Activated T-cell treated with anti-CD3 and anti-CD28 coated beads, Interleukin-2, amount 50 U/mL, for 72 hours (primary cell): ENCODE results near the gene CKS1B. TPM values are rescaled to one million over a fixed set of nuclear protein-coding genes. Genes with fewer than 3 reads are reported as not detected.

Experiments
- ATAC-seq, 2 donors: fragments of 150-1000 bp; cut with Tn5 transposase; replicated peaks in 1 of 2; 2 replicates each; pipeline ENCODE4 v1.10.0; 2021; ENCODE audit warnings: moderate library complexity in 2 of 2, mild to moderate bottlenecking in 1 of 2
- DNase-seq, 2 donors: peaks; one replicate each; pipeline ENCODE4 v3.0.0; 2021 to 2022; ENCODE audit warnings: mixed read lengths in 1 of 2
- H3K27ac Mint-ChIP-seq: one replicate; pipeline ENCODE4 v1.8.0; 2022; ENCODE audit warnings: mild to moderate bottlenecking, moderate library complexity, mixed read lengths
- H3K27me3 Mint-ChIP-seq: one replicate; pipeline ENCODE4 v1.8.0; 2022; ENCODE audit warnings: low read depth, mixed read lengths
- H3K36me3 Mint-ChIP-seq, 2 donors: one replicate each; pipeline ENCODE4 v1.8.0; 2022; ENCODE audit warnings: mixed read lengths in 2 of 2, mild to moderate bottlenecking in 1 of 2; ENCODE audit not compliant: insufficient read depth in 2 of 2
- H3K4me1 Mint-ChIP-seq: one replicate; pipeline ENCODE4 v1.8.0; 2022; ENCODE audit warnings: low read depth, mixed read lengths
- H3K4me3 Mint-ChIP-seq, 2 donors: one replicate each; pipeline ENCODE4 v1.8.0; 2022; ENCODE audit warnings: mild to moderate bottlenecking in 2 of 2, mixed read lengths in 2 of 2, moderate library complexity in 2 of 2
- H3K9me3 Mint-ChIP-seq, 2 donors: one replicate each; pipeline ENCODE4 v1.8.0; 2022; ENCODE audit warnings: mixed read lengths in 2 of 2
- total RNA-seq, 2 donors: library from RNA; stranded (reverse); gene quantifications; one replicate each; pipeline ENCODE4 v1.2.3, GENCODE V29; 2022

The CKS1B gene
- total RNA-seq, 2 donors from 2014 or later, result 251 to 304 TPM

DNA sequence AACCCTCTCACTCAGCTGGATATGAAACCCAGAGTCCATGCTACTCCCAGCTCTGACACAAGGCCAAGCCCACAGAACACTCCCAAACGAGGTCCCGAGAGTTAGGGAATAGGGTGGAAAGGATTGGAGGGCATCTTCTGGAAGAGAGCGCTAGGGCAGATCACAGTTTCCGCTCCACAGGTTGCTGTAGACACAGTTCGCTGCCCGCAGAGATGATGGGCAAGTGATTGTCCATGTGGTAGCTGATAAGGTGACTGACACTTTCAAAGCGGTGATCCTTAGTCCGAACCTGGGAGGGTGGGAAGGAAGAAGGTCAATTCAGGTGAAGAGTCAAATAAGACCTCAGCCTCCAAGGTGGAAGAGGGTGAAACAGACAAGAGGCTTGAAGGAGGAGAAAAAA lies 10.8 kb upstream of the CKS1B start:
- DNase-seq, result no peak
- no peaks in the 10 kb centered on the region for H3K27me3 Mint-ChIP-seq
- H3K27ac Mint-ChIP-seq, result no peak overlapping the region
- H3K4me1 Mint-ChIP-seq, result peaks cover 43% of the 10 kb centered on the region
- no peak for ATAC-seq
- H3K36me3 Mint-ChIP-seq, result peaks cover 4 to 14% of the 10 kb centered on the region in 2 donors
- no peak overlapping the region for H3K4me3 Mint-ChIP-seq
- no peaks in the 10 kb centered on the region for H3K9me3 Mint-ChIP-seq

DNA sequence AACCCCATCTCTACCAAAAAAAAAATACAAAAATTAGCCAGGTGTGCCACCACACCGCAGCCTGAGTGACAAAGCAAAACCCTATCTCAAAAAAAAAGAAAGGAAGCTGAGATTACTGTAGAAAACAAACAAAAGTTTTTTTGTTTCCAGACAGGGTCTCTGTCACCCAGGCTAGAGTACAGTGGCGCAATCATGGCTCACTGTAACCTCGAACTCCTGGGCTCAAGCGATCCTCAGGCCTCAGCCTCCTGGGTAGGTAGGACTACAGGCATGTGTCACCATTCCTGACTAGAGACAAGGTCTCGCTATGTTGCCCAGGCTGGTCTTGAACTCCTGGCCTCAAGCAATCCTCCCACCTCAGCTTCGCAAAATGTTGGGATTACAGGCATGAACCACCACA lies 10.1 kb upstream of the CKS1B start:
- Mint-ChIP-seq H3K36me3 (peaks cover 4 to 14% of the 10 kb centered on the region in 2 donors), H3K4me3 (no peak overlapping the region), H3K27ac (no peak overlapping the region), H3K4me1 (peaks cover 47% of the 10 kb centered on the region), H3K27me3 (no peaks in the 10 kb centered on the region), H3K9me3 (no peaks in the 10 kb centered on the region)
- DNase-seq (no peak), ATAC-seq (no peak)

DNA sequence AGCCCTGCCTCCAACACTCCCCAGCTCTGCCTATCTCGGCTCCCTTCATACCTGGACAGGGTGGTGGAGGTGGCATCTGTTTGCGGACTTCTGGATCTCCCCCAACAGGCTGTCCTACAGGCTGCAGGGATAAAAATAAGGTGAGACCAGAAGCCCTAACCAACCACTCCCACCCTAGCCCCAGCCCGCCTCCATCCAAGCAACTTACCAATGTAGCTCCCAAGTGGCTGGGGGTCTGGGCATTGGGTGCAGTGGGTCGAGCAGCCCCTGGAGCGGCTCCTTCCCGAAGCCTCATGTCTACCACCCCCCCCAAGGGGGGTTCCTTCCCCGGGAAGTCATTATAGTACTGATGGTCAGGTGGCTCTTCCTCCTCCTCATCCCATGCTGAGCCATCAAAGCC lies 8.4 kb upstream of the CKS1B start:
- Mint-ChIP-seq H3K36me3 (peaks cover 4 to 9% of the 10 kb centered on the region in 2 donors), H3K27ac (no peak overlapping the region), H3K4me3 (no peak overlapping the region), H3K4me1 (peaks cover 40% of the 10 kb centered on the region), H3K27me3 (no peaks in the 10 kb centered on the region), H3K9me3 (no peaks in the 10 kb centered on the region)
- DNase-seq, result no peak
- no peak for ATAC-seq

DNA sequence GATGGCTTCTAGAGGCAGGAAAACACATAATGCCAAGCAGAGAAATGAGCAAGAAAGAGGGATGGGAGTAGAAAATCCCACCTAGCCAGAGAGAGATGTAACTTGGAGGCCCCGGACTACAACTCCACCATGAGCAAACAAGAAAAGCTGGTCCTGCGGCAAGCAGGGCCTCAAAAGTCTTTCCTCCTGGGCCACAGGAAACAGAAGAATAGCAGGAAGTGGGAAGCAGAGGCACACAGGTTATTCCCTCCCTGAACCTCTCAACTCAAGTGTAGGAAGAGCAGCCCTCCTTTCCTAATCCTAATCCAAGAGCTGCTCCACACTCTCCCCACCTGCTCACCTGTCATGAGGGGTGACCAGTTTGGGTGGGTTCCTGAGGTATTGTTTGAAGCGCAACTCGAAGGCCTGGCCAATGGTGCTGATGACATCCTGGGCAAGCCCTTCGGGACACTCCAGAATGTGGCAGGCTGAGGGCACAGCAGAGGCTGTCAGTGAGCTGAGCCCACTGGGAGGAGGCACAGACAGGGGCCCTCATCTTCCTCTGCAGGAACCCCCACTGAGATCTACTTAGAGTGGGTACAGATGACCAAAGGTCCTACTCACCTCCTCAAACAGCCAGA lies 7.0 kb upstream of the CKS1B start:
- no peak for DNase-seq
- H3K4me3 Mint-ChIP-seq, result no peak overlapping the region
- no peak overlapping the region for H3K27ac Mint-ChIP-seq
- H3K9me3 Mint-ChIP-seq, result no peaks in the 10 kb centered on the region
- ATAC-seq, result no peak
- no peaks in the 10 kb centered on the region for H3K27me3 Mint-ChIP-seq
- H3K4me1 Mint-ChIP-seq, result peaks cover 52% of the 10 kb centered on the region
- peaks cover 6% of the 10 kb centered on the region in 2 donors for H3K36me3 Mint-ChIP-seq

DNA sequence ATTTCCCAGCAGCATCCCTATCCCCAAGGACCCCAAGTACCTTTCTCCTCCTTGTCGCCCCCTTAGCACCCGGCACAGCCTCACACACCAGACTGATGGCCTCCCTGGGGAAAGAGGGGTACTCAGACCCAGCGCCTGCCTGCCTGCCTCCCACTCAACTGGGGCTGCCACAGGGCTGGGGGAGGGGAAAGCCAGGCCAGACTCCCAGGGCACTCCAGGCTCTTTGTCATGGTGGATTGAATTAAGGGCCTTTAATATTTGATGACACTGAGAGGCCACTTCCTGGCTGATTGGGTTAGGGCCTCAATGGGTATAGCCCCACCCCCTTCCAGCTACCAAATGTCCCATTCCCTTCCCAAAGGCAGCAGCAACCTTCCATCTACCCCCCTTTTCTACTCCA lies 5.8 kb upstream of the CKS1B start:
- ATAC-seq (no peak), DNase-seq (no peak)
- H3K4me1 Mint-ChIP-seq, result peaks cover 47% of the 10 kb centered on the region
- H3K4me3 Mint-ChIP-seq, result no peak overlapping the region
- no peak overlapping the region for H3K27ac Mint-ChIP-seq
- no peaks in the 10 kb centered on the region for H3K9me3 Mint-ChIP-seq
- H3K27me3 Mint-ChIP-seq, result no peaks in the 10 kb centered on the region
- peaks cover 4 to 6% of the 10 kb centered on the region in 2 donors for H3K36me3 Mint-ChIP-seq

DNA sequence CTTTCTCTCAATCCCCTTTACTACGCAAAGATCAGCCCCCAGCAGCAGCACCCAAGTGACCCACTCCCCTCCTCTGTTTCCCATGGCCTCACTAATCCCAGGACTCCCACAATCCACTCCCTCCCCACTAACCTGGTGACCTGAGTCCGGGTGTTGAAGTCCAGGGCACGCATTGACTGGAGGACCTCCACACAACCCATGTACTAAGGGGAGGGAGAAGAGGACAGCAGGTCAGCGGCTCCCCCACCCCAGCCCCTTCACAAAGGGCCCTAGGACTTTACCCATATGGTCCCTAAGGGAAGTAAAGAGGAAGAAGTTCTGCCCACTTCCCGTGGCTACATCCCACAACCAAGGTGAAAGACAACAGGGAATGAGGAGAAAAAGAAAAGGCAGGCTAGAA lies 5.2 kb upstream of the CKS1B start:
- H3K4me3 Mint-ChIP-seq, result no peak overlapping the region
- ATAC-seq (no peak), DNase-seq (no peak)

DNA sequence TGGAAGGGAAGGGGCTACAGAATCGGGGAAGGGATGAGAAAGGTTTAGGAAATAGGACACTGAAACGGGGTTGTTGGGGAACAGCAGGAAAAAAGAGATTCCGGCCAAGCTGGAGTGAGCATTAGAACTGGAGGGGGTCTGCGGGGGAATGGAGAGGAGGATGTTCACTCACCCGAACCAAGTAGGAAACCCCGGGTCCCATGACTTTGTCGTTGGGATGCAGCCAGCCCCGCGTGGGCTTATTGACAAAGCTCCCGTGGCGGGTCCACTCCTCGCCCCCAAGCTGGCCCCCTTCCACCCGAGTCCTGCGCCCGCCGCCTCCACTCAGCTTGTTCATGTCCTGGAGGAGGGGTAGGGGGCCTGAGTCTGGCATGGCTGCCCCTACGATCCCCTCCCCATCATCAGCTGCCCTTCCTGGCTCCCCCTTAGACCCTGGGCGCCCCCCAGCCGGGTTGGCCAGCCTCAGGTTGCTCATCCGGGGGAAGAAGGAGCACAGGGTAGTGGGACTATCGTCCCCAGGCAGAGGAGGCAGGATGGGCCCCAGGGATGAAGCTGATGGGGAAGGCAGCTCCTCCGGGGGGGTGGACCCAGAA lies 4.5 kb upstream of the CKS1B start:
- H3K36me3 Mint-ChIP-seq, result peaks cover 4 to 6% of the 10 kb centered on the region in 2 donors
- no peak overlapping the region for H3K27ac Mint-ChIP-seq
- no peak for DNase-seq
- ATAC-seq, result no peak
- no peaks in the 10 kb centered on the region for H3K9me3 Mint-ChIP-seq
- no peaks in the 10 kb centered on the region for H3K27me3 Mint-ChIP-seq
- H3K4me1 Mint-ChIP-seq, result peaks cover 44% of the 10 kb centered on the region
- H3K4me3 Mint-ChIP-seq, result no peak overlapping the region

More for the DNA sequence above, 5.2 kb upstream of the CKS1B start:
- Mint-ChIP-seq H3K4me1 (peaks cover 44% of the 10 kb centered on the region), H3K9me3 (no peaks in the 10 kb centered on the region), H3K27ac (peak overlapping the region; percentile 31), H3K36me3 (peaks cover 4 to 6% of the 10 kb centered on the region in 2 donors), H3K27me3 (no peaks in the 10 kb centered on the region)

DNA sequence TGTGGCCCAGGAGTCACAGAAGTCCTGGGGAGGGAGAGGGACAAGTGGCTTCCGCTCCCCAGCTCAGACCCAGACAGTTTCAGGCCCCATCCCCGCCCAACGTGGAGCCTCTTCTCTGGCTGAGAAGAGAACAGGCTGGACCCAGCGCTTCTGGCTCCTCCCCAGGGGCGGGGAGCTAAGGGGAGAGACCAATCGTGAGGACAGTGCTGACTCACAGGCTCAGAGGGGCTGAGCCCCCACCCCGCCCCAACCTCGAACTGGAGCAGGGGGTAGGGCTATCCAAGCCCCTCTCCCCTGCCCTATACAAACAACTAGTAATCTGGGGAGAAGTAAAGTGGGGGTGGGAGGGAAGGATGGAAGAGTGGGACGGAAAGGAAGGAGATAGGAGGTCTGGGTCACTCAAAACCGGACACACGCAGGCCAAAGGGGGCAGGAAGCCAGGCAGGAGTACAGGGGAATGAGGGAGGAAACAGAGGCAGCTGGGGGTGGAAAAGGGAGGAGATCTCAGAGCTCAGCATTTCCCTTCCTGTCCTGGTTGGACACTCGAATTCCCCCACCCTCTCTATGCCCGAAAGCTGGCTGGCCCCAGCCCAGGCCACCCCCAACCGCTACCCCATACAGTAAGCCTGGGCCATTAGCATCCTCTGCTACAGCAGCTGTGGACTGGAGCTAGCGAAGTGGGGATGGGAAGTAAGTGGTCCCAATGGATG lies 3.7 kb upstream of the CKS1B start, which contains the start of gene SHC1:
TSS of gene SHC1 (minus strand) at position 117 of the 710 bp plus-strand sequence. CDS start 221 bp downstream, outside the sequence.
- no peaks in the 10 kb centered on the region for H3K9me3 Mint-ChIP-seq
- H3K36me3 Mint-ChIP-seq, result peaks cover 4% of the 10 kb centered on the region in 2 donors
- H3K27me3 Mint-ChIP-seq, result no peaks in the 10 kb centered on the region
- peak within 1 kb of the TSS; percentile 78 for H3K27ac Mint-ChIP-seq
- H3K4me3 Mint-ChIP-seq, result peak within 1 kb of the TSS; percentile 50 to 65
- DNase-seq, result peak; percentile 67 to 69
- peaks cover 44% of the 10 kb centered on the region for H3K4me1 Mint-ChIP-seq
- peak in 1 of 2 donors; percentile 17 for ATAC-seq

DNA sequence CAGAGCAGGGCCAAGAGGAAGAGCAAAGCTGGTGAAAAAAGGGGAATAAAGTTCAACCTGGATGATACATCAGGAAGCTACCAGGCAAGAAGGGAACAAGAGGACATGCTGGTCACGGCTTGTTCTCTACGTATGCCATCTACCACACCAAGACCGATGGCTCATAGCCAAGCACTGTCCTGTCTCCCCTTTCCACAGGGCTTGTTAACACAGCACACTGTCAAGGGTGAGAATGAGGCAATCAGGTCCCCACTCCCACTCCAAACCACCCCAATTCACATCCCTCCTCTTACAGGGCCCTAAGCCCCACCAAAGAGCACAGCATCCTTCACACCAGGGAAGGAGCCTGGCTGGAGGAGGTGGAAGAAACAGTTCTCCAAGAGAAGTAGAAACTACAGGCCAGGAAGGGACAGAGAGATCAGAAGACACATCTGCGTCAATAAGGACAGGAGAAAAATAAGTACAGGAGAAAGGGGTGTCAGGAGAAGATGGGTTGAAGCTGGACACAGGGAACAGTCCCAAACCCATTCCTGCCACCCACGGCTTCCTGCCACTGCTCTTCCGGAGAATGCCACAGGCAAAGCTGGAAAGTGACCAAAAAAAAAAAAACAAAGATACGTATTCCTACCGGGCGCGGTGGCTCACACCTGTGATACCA lies 3.0 kb upstream of the CKS1B start:
- DNase-seq (no peak), ATAC-seq (no peak)
- peaks cover 4% of the 10 kb centered on the region in 2 donors for H3K36me3 Mint-ChIP-seq
- peak overlapping the region; percentile 48 to 65 for H3K4me3 Mint-ChIP-seq
- no peaks in the 10 kb centered on the region for H3K9me3 Mint-ChIP-seq
- H3K27me3 Mint-ChIP-seq, result no peaks in the 10 kb centered on the region
- peaks cover 44% of the 10 kb centered on the region for H3K4me1 Mint-ChIP-seq
- H3K27ac Mint-ChIP-seq, result peak overlapping the region; percentile 78

DNA sequence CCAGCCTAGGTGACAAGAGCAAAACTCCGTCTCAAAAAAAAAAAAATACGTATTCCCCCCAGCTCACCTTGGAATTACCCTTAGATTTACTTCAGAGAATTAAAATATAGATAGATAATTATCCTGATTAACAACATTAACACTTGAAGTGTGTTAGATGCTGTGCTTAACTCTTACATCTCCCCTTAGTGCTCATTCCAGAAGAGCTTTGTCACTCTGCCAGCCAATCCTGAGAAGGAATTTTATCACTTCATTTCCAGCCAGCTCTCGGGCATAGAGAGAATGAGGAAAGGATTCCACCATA lies 2.3 kb upstream of the CKS1B start:
- H3K27me3 Mint-ChIP-seq, result no peaks in the 10 kb centered on the region

DNA sequence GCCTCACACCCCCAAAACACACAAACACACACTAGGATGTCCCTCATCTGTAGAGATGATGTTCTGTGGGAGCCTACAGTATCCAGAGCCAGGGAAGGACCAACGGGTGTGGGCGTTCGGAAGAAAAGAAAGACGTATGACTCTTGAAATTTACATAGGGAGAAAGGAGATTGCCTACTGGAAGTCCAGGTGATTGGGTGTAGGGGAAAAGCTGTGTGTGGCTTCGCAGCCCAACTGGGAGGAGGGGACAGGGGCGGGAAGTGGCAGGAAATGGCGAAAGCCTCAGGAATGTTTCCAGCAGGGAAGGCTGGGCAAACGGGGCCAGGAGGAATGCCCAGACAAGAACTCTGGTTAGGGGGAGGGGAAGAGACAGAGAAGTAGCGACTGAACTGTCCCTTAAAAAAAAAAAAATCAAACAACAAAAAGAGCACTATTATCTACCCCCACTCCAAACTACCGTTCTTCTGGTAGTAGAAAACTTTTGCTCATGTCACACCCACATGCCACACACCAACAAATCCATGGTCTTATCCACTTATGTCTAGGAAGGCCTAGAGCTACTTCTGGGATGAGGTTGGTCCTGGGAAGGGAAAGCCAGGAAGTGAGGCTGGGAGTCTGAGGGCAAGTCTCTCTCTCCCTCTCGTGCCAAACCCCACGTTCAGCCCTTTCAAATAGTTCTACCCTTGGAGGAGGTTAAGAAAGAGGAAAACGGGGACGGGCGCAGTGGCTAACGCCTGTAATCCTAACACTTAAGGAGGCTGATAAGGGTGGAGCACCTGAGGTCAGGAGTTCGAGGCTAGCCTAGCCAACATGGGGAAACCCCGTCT lies 1.8 kb upstream of the CKS1B start:
- H3K27me3 Mint-ChIP-seq, result no peaks in the 10 kb centered on the region
- peaks cover 4% of the 10 kb centered on the region in 2 donors for H3K36me3 Mint-ChIP-seq
- H3K4me1 Mint-ChIP-seq, result peaks cover 44% of the 10 kb centered on the region
- no peaks in the 10 kb centered on the region for H3K9me3 Mint-ChIP-seq
- no peak for ATAC-seq
- peak overlapping the region; percentile 51 for H3K27ac Mint-ChIP-seq
- H3K4me3 Mint-ChIP-seq, result no peak overlapping the region
- DNase-seq, result no peak

More for the DNA sequence above, 2.3 kb upstream of the CKS1B start:
- DNase-seq (no peak), ATAC-seq (no peak)
- Mint-ChIP-seq H3K27ac (peak overlapping the region; percentile 17), H3K36me3 (peaks cover 4% of the 10 kb centered on the region in 2 donors), H3K4me3 (no peak overlapping the region), H3K4me1 (peaks cover 44% of the 10 kb centered on the region), H3K9me3 (no peaks in the 10 kb centered on the region)

DNA sequence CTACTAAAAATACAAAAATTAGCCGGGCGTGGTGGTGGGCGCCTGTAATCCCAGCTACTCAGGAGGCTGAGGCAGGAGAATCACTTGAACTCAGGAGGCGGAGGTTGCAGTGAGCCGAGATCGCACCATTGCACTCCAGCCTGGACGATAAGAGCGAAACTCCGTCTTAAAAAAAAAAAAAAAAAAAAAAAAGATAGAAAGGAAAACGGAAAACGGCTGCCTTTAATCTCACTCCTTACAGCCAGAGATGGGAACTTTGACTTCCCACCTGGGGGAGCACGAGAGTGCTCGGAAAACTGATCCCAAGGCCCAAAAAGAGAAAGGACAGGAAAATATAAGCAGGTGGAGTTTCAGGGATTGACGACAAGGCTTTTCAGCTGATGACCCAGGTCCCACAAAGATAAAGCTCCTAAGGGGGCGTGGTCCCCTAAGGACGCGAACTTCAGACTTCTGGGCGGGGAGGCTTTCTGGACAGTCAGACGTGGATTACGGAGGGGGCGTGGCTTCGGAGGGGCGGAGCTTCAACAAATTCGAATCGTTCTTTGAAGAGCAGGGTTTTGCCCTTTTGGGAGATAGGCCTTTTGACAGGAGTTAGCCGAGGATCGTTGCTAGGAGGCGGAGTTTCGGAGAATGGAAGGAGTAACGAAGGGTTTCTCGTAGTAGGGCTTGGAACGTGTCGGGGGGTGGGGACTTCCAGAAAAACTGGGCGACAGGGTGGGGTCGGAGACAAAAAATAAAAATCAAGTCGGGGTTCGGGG lies 958 bp upstream of the CKS1B start:
- no peaks in the 10 kb centered on the region for H3K9me3 Mint-ChIP-seq
- H3K4me3 Mint-ChIP-seq, result no peak overlapping the region
- peak; percentile 26 to 30 for ATAC-seq
- H3K4me1 Mint-ChIP-seq, result peaks cover 41% of the 10 kb centered on the region
- no peaks in the 10 kb centered on the region for H3K27me3 Mint-ChIP-seq
- H3K27ac Mint-ChIP-seq, result no peak overlapping the region
- peak; percentile 95 to 97 for DNase-seq
- peaks cover 0 to 4% of the 10 kb centered on the region in 2 donors for H3K36me3 Mint-ChIP-seq
